Gastrocnemius medialis (tissue), 4 donors: ENCODE results near the gene PLCH1.

ENCODE experiments used
- CTCF ChIP-seq, 5 experiments: fragments of 450-650 bp in 3 of 5; fragments of 200-600 bp in 2 of 5; sonication (generic) in 2 of 5; IDR thresholded peaks in 4 of 5; conservative IDR thresholded peaks in 1 of 5; 1 replicate in 4 of 5; 2 replicates in 1 of 5; pipeline ENCODE4 v1.5.1; 2016 to 2019; ENCODE audit warnings: antibody characterized with exemption in 5 of 5, mild to moderate bottlenecking in 3 of 5, moderate library complexity in 3 of 5
- POLR2A ChIP-seq, 2 donors: fragments of 450-650 bp; IDR thresholded peaks; one replicate each; pipeline ENCODE4 v1.6.1; 2017; ENCODE audit warnings: antibody characterized with exemption in 2 of 2, mild to moderate bottlenecking in 2 of 2, moderate library complexity in 2 of 2

GRCh38 chr3:155555479-155556060, 189.3 kb downstream of the PLCH1 start:
- TF ChIP-seq CTCF (IDR thresholded peaks at IDR 0.05 in 4 of 5, conservative IDR thresholded peaks at IDR 0.05 in 1 of 5): no peak
- no peak for TF ChIP-seq POLR2A (IDR thresholded peaks at IDR 0.05)
